Glutamatergic neuron (in vitro differentiated cells): ENCODE results near the gene PACRG. TPM values are rescaled to one million over a fixed set of nuclear protein-coding genes. Genes with fewer than 3 reads are reported as not detected.

Source experiments
- DNase-seq: peaks from one replicate; pipeline ENCODE4 v3.0.0; 2022
- H3K27ac Mint-ChIP-seq: one replicate; pipeline ENCODE4 v1.8.0; 2020; ENCODE audit warnings: mild to moderate bottlenecking, mixed read lengths, inconsistent platforms; ENCODE audit not compliant: unreplicated experiment
- H3K27me3 Mint-ChIP-seq: one replicate; pipeline ENCODE4 v1.8.0; 2020; ENCODE audit warnings: mild to moderate bottlenecking, moderate library complexity, mixed read lengths, inconsistent platforms; ENCODE audit not compliant: unreplicated experiment
- H3K36me3 Mint-ChIP-seq: one replicate; pipeline ENCODE4 v1.8.0; 2020; ENCODE audit warnings: mild to moderate bottlenecking, mixed read lengths, inconsistent platforms; ENCODE audit not compliant: unreplicated experiment
- H3K4me1 Mint-ChIP-seq: one replicate; pipeline ENCODE4 v1.8.0; 2020; ENCODE audit warnings: mild to moderate bottlenecking, low read depth, mixed read lengths, inconsistent platforms; ENCODE audit not compliant: unreplicated experiment
- H3K4me3 Mint-ChIP-seq: one replicate; pipeline ENCODE4 v1.8.0; 2020; ENCODE audit warnings: mild to moderate bottlenecking, mixed read lengths, inconsistent platforms; ENCODE audit not compliant: unreplicated experiment
- H3K9me3 Mint-ChIP-seq: one replicate; pipeline ENCODE4 v1.8.0; 2020; ENCODE audit warnings: mild to moderate bottlenecking, moderate library complexity, mixed read lengths, inconsistent platforms; ENCODE audit not compliant: unreplicated experiment
- CTCF ChIP-seq: fragments of 200-600 bp; sonication (generic); IDR thresholded peaks from one replicate; pipeline ENCODE4 v1.5.0; 2021; ENCODE audit not compliant: partially characterized antibody, unreplicated experiment
- total RNA-seq: library from RNA; stranded (reverse); fragmentation: NEBNext Ultra II Directional; extraction: Animal tissue kit (Norgen Biotek cat#: 25700); gene quantifications from one replicate; pipeline ENCODE4 v1.2.1, GENCODE V29; 2021; ENCODE audit not compliant: unreplicated experiment

Gene PACRG
- total RNA-seq, 1 donor from 2014 or later: not detected

GRCh38 chr6:163209005-163209404 is 481.2 kb downstream of the PACRG start:
- no peak for TF ChIP-seq CTCF
- H3K9me3 Mint-ChIP-seq: peaks cover 20% of the 10 kb centered on the region
- peak overlapping the region; percentile 59 for H3K27ac Mint-ChIP-seq
- peaks cover 4% of the 10 kb centered on the region for H3K27me3 Mint-ChIP-seq
- H3K36me3 Mint-ChIP-seq: peaks cover 18% of the 10 kb centered on the region
- no peak for DNase-seq
- H3K4me1 Mint-ChIP-seq: peaks cover 22% of the 10 kb centered on the region
- H3K4me3 Mint-ChIP-seq: no peak overlapping the region

GRCh38 chr6:163212123-163212522 is 484.3 kb downstream of the PACRG start:
- H3K27me3 Mint-ChIP-seq: peaks cover 4% of the 10 kb centered on the region
- no peak for TF ChIP-seq CTCF
- peaks cover 17% of the 10 kb centered on the region for H3K9me3 Mint-ChIP-seq
- H3K36me3 Mint-ChIP-seq: peaks cover 25% of the 10 kb centered on the region
- DNase-seq: no peak
- H3K27ac Mint-ChIP-seq: no peak overlapping the region
- H3K4me3 Mint-ChIP-seq: no peak overlapping the region
- H3K4me1 Mint-ChIP-seq: peaks cover 19% of the 10 kb centered on the region

GRCh38 chr6:163214259-163214658 is 486.5 kb downstream of the PACRG start:
- peaks cover 4% of the 10 kb centered on the region for H3K27me3 Mint-ChIP-seq
- no peaks in the 10 kb centered on the region for H3K4me1 Mint-ChIP-seq
- peaks cover 33% of the 10 kb centered on the region for H3K36me3 Mint-ChIP-seq
- DNase-seq: no peak
- TF ChIP-seq CTCF: no peak
- H3K9me3 Mint-ChIP-seq: peaks cover 23% of the 10 kb centered on the region
- H3K4me3 Mint-ChIP-seq: no peak overlapping the region
- H3K27ac Mint-ChIP-seq: no peak overlapping the region

GRCh38 chr6:163218361-163218894 is 490.7 kb downstream of the PACRG start:
- Mint-ChIP-seq H3K36me3 (peaks cover 22% of the 10 kb centered on the region), H3K27me3 (peaks cover 2% of the 10 kb centered on the region), H3K27ac (no peak overlapping the region), H3K9me3 (peaks cover 14% of the 10 kb centered on the region), H3K4me3 (no peak overlapping the region), H3K4me1 (peaks cover 5% of the 10 kb centered on the region)
- no peak for TF ChIP-seq CTCF
- no peak for DNase-seq

- H3K36me3 Mint-ChIP-seq: peaks cover 12% of the 10 kb centered on the region
- no peaks in the 10 kb centered on the region for H3K27me3 Mint-ChIP-seq
- peaks cover 3% of the 10 kb centered on the region for H3K9me3 Mint-ChIP-seq
- no peak overlapping the region for H3K27ac Mint-ChIP-seq
- DNase-seq: no peak
- no peak for TF ChIP-seq CTCF
- H3K4me3 Mint-ChIP-seq: no peak overlapping the region
- H3K4me1 Mint-ChIP-seq: no peaks in the 10 kb centered on the region
These were observed 498.5 kb downstream of the PACRG start for GRCh38 chr6:163226181-163226835.
